Activated T-helper 2 cell treated with anti-CD3 and anti-CD28 coated beads, Interferon-gamma antibody, Interleukin-2, Interleukin-4, amounts not matched to agents 10 μg/mL and 5 μg/mL and 100 μg/mL, durations not matched to agents 14 hours and 24 hours and 36 hours (primary cell): Measurements from ENCODE around the gene NINL. TPM values are rescaled to one million over a fixed set of nuclear protein-coding genes. Genes with fewer than 3 reads are reported as not detected.

Source experiments
- DNase-seq: peaks from one replicate; pipeline ENCODE4 v3.0.0; 2021; ENCODE audit warnings: low spot score
- H3K27ac Mint-ChIP-seq: one replicate; pipeline ENCODE4 v1.8.0; 2021; ENCODE audit warnings: mixed read lengths
- H3K27me3 Mint-ChIP-seq: one replicate; pipeline ENCODE4 v1.8.0; 2021; ENCODE audit warnings: low read depth, mixed read lengths
- H3K36me3 Mint-ChIP-seq: one replicate; pipeline ENCODE4 v1.8.0; 2021; ENCODE audit warnings: low read depth, mixed read lengths
- H3K4me1 Mint-ChIP-seq: one replicate; pipeline ENCODE4 v1.8.0; 2021; ENCODE audit warnings: low read depth, mixed read lengths
- H3K4me3 Mint-ChIP-seq: one replicate; pipeline ENCODE4 v1.8.0; 2021; ENCODE audit warnings: low read depth, mild to moderate bottlenecking, moderate library complexity, mixed read lengths
- H3K9me3 Mint-ChIP-seq: one replicate; pipeline ENCODE4 v1.8.0; 2021; ENCODE audit warnings: mixed read lengths
- intact Hi-C: fragments of 100-400 bp; cut with micrococcal nuclease; formaldehyde crosslinking; loops from one replicate; pipeline ENCODE4 v1.15.1; 2023
- total RNA-seq: library from RNA; stranded (reverse); gene quantifications from 2 replicates; pipeline ENCODE4 v1.2.3, GENCODE V29; 2022

The NINL gene
- total RNA-seq, 1 donor from 2014 or later = 6.9 TPM

DNA sequence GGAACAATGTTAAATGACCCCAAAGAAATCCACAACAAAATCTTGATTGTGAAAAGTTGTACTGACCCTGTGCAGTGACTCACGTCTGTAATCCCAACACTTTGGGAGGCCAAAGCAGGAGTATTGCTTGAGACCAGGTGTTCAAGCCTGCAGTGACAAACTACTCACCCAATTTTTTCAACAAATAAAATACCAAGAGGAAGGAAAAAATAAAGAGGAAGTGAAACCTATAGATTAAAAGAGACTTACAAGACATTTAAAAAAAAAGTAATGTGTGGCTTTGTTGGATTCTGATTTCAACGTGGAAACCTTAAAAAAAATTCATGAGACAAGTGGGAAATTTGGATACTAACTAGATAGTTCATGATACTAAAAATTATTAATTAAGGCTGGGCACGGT lies 146.0 kb downstream of the NINL start:
- H3K27me3 Mint-ChIP-seq = no peaks in the 10 kb centered on the region
- H3K9me3 Mint-ChIP-seq = no peaks in the 10 kb centered on the region
- no peak overlapping the region for H3K27ac Mint-ChIP-seq
- H3K4me3 Mint-ChIP-seq = no peak overlapping the region
- DNase-seq = no peak
- H3K4me1 Mint-ChIP-seq = peaks cover 4% of the 10 kb centered on the region
- peaks cover 49% of the 10 kb centered on the region for H3K36me3 Mint-ChIP-seq
- intact Hi-C loops = no loop called here

- intact Hi-C loops = no loop called here
- no peak overlapping the region for H3K4me3 Mint-ChIP-seq
- no peak overlapping the region for H3K27ac Mint-ChIP-seq
- H3K9me3 Mint-ChIP-seq = no peaks in the 10 kb centered on the region
- H3K36me3 Mint-ChIP-seq = peaks cover 48% of the 10 kb centered on the region
- DNase-seq = no peak
- no peaks in the 10 kb centered on the region for H3K27me3 Mint-ChIP-seq
- peaks cover 4% of the 10 kb centered on the region for H3K4me1 Mint-ChIP-seq
These were observed 148.2 kb downstream of the NINL start for GRCh38 chr20:25437153-25437581.

DNA sequence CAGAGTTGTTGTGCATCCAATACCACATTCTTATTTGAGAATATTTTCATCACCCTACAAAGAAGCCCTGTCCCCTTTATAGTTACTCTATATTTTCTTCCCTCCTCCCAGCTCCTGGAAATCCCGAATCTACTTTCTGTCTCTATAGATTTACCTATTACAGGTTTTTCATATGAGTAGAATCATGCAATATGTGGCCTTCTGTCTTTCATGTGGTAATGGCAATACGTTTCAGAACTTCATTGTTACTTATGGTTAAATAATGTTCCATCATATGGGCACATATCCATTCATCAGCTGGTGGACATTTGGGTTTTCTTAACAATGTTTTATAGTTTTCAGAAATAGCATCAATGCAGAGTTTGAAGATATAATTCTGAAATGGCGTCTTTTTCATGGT lies 160.8 kb downstream of the NINL start:
- H3K9me3 Mint-ChIP-seq = peaks cover 4% of the 10 kb centered on the region
- H3K27me3 Mint-ChIP-seq = no peaks in the 10 kb centered on the region
- intact Hi-C loops = no loop called here
- H3K36me3 Mint-ChIP-seq = peaks cover 60% of the 10 kb centered on the region
- no peak overlapping the region for H3K27ac Mint-ChIP-seq
- H3K4me3 Mint-ChIP-seq = no peak overlapping the region
- peaks cover 10% of the 10 kb centered on the region for H3K4me1 Mint-ChIP-seq
- no peak for DNase-seq

DNA sequence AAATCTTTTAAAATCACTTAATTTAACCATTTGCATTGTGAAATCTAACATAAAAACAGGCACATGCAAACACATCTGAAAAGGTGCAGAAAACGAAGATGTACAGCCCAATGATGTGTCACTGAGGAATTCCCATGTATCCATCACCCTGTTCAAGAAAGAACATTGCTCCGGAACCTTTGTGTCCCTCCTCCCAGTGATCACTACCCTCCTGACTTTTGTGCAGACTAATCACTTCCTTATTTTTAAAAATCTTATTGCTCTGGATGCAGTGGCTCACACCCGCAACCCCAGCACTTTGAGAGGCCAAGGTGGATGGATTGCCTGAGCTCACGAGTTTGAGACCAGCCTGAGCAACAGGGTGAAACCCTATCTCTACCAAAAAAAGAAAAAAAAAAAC lies 163.3 kb downstream of the NINL start:
- intact Hi-C loops = no loop called here
- H3K4me3 Mint-ChIP-seq = no peak overlapping the region
- H3K27me3 Mint-ChIP-seq = no peaks in the 10 kb centered on the region
- H3K9me3 Mint-ChIP-seq = no peaks in the 10 kb centered on the region
- H3K27ac Mint-ChIP-seq = no peak overlapping the region
- H3K36me3 Mint-ChIP-seq = peaks cover 60% of the 10 kb centered on the region
- peaks cover 12% of the 10 kb centered on the region for H3K4me1 Mint-ChIP-seq
- DNase-seq = no peak

DNA sequence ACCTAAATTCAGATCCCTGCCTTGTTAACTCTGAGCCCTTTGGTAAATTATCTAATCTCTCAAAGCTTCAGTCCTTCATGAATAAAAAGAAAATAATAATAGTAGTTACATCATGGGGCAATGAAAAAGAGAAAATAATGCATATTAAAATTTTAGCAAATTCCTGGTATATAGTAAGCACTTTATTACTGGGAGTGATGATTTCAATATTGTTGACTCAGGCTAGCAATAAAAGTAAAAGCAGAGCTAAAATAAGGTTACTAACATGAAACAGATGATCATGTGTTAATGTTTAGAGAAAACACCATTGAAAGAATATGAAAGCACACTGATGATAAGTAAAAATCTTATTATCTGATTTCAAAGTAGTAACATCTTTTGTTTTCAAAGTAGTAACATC lies 164.2 kb downstream of the NINL start:
- peaks cover 57% of the 10 kb centered on the region for H3K36me3 Mint-ChIP-seq
- intact Hi-C loops = no loop called here
- H3K4me1 Mint-ChIP-seq = peaks cover 12% of the 10 kb centered on the region
- H3K27ac Mint-ChIP-seq = no peak overlapping the region
- no peaks in the 10 kb centered on the region for H3K9me3 Mint-ChIP-seq
- no peaks in the 10 kb centered on the region for H3K27me3 Mint-ChIP-seq
- DNase-seq = no peak
- H3K4me3 Mint-ChIP-seq = no peak overlapping the region

GRCh38 chr20:25418776-25419175 lies 166.6 kb downstream of the NINL start:
- no peaks in the 10 kb centered on the region for H3K9me3 Mint-ChIP-seq
- peaks cover 46% of the 10 kb centered on the region for H3K36me3 Mint-ChIP-seq
- intact Hi-C loops = no loop called here
- no peaks in the 10 kb centered on the region for H3K27me3 Mint-ChIP-seq
- DNase-seq = no peak
- H3K4me3 Mint-ChIP-seq = no peak overlapping the region
- peaks cover 1% of the 10 kb centered on the region for H3K4me1 Mint-ChIP-seq
- no peak overlapping the region for H3K27ac Mint-ChIP-seq

DNA sequence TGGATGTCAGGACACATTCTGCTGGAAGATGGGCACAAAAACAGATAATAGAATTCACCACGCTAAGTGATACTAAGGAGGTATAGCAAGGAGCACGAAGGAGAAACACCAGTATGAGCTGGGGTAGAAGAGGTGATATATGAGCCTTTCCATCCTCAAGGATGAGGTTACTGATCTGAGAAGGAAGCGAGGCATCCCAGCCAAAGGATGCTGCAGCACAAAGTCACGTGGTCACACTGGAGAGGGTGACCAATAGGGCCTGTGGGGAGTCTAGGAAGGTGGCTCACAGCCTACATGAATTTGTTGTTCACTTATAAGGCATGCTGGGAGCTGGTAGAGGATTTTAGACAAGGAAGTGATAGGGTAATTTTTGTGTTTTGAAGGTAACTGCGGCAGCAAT lies 176.4 kb downstream of the NINL start:
- Mint-ChIP-seq H3K9me3 (peaks cover 8% of the 10 kb centered on the region), H3K27me3 (no peaks in the 10 kb centered on the region), H3K4me3 (peak overlapping the region; percentile 93), H3K36me3 (peaks cover 23% of the 10 kb centered on the region), H3K4me1 (peaks cover 21% of the 10 kb centered on the region), H3K27ac (peak overlapping the region; percentile 25)
- DNase-seq = no peak
- intact Hi-C loops = loop anchor here (5.0 kb wide), 2 partner anchors 162 to 417 kb away; partner anchors contain the start of genes APMAP and PYGB

DNA sequence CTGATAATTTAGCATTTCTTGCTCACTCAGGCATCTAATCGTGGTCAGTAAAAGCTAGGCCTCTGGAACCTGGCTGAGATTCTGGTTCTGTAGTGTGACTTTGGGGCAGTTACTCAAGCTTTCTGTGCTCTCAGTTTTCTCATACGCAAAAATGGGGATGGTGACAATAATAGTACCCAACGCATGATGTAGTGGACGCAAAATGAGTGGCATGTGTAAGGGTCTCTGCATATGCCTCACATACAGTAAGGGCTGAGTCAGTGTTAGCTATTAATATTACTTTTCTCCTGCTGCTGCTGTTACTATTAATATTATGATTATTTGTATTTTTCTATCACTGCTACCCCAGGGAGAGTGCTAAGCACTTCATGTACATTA lies 177.2 kb downstream of the NINL start:
- H3K27ac Mint-ChIP-seq = peak overlapping the region; percentile 92
- intact Hi-C loops = loop anchor here (5.0 kb wide), 2 partner anchors 161 to 416 kb away; partner anchors contain the start of genes APMAP and PYGB

GRCh38 chr20:25407311-25408169 lies 177.8 kb downstream of the NINL start, which contains the start of gene GINS1:
GINS1 (plus strand) TSS chr20:25407673; CDS start chr20:25407821, 148 bp downstream.
- H3K27ac Mint-ChIP-seq = peak within 1 kb of the TSS; percentile 92
- H3K36me3 Mint-ChIP-seq = peaks cover 23% of the 10 kb centered on the region
- H3K9me3 Mint-ChIP-seq = peaks cover 16% of the 10 kb centered on the region
- peak; percentile 86 for DNase-seq
- H3K4me3 Mint-ChIP-seq = peak within 1 kb of the TSS; percentile 93
- H3K27me3 Mint-ChIP-seq = no peaks in the 10 kb centered on the region
- intact Hi-C loops = loop anchor here (1.0 to 5.0 kb wide), 3 partner anchors 16 to 415 kb away; partner anchors contain the start of genes APMAP and PYGB
- peaks cover 20% of the 10 kb centered on the region for H3K4me1 Mint-ChIP-seq

More for the DNA sequence above, 177.2 kb downstream of the NINL start:
- Mint-ChIP-seq H3K4me3 (peak overlapping the region; percentile 93), H3K36me3 (peaks cover 23% of the 10 kb centered on the region), H3K27me3 (no peaks in the 10 kb centered on the region), H3K4me1 (peaks cover 20% of the 10 kb centered on the region), H3K9me3 (peaks cover 13% of the 10 kb centered on the region)
- DNase-seq = no peak

Other genes with a start within 250 kb of the NINL start
- gene ABHD12, start 194.7 kb downstream of the NINL start, total RNA-seq = 29.0 and 29.5 TPM in 2 replicates
- gene GINS1, start 177.9 kb downstream of the NINL start, total RNA-seq = 33.5 and 36.3 TPM in 2 replicates
- gene NANP, start 38.5 kb upstream of the NINL start, total RNA-seq = 7.9 and 9.1 TPM in 2 replicates
- gene ZNF337, start 111.3 kb upstream of the NINL start, total RNA-seq = 12.7 and 13.3 TPM in 2 replicates